LNCaP clone FGC (cell line): ENCODE measurements around the gene LUC7L.

Experiments used
- DNase-seq: peaks from one replicate; pipeline ENCODE4 v3.0.0-alpha.2; 2011; ENCODE audit warnings: low read depth
- H3K4me3 ChIP-seq: 2 replicates; pipeline ENCODE4 v1.5.1; 2011; ENCODE audit warnings: mild to moderate bottlenecking, low read depth, low read length, control low read depth
- TF ChIP-seq, protein P1 (sequence below): IDR thresholded peaks from 2 replicates; pipeline ENCODE4 v1.5.1; 2012; ENCODE audit warnings: mild to moderate bottlenecking; ENCODE audit not compliant: control insufficient read depth, insufficient read depth; ENCODE audit errors: extremely low read depth

The LUC7L gene

GRCh38 chr16:192686-193085 is 36.6 kb downstream of the LUC7L start:
- no peak for DNase-seq
- TF ChIP-seq, protein P1, sequence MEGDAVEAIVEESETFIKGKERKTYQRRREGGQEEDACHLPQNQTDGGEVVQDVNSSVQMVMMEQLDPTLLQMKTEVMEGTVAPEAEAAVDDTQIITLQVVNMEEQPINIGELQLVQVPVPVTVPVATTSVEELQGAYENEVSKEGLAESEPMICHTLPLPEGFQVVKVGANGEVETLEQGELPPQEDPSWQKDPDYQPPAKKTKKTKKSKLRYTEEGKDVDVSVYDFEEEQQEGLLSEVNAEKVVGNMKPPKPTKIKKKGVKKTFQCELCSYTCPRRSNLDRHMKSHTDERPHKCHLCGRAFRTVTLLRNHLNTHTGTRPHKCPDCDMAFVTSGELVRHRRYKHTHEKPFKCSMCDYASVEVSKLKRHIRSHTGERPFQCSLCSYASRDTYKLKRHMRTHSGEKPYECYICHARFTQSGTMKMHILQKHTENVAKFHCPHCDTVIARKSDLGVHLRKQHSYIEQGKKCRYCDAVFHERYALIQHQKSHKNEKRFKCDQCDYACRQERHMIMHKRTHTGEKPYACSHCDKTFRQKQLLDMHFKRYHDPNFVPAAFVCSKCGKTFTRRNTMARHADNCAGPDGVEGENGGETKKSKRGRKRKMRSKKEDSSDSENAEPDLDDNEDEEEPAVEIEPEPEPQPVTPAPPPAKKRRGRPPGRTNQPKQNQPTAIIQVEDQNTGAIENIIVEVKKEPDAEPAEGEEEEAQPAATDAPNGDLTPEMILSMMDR, result no peak
- no peak overlapping the region for H3K4me3 ChIP-seq

DNA sequence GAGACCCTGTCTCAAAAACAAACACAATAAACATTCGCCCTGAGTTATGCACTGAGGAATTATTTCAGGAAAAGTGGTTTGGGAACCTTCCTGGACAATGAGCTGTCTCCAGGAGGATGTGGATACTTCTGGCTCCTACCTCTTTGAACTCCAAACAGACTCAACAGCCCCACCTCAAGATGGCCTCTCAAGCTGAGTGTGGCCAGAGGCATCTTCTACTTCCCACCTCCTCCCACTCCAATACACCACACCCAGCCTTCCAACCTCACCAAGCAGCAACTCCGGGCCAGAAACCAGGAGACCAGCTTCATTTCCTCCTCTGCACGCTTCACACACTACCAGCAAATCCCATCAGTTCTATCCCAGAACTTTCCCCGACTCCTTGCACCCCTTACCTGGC is 37.4 kb downstream of the LUC7L start:
- TF ChIP-seq, protein P1, result no peak
- no peak for DNase-seq
- H3K4me3 ChIP-seq, result no peak overlapping the region

DNA sequence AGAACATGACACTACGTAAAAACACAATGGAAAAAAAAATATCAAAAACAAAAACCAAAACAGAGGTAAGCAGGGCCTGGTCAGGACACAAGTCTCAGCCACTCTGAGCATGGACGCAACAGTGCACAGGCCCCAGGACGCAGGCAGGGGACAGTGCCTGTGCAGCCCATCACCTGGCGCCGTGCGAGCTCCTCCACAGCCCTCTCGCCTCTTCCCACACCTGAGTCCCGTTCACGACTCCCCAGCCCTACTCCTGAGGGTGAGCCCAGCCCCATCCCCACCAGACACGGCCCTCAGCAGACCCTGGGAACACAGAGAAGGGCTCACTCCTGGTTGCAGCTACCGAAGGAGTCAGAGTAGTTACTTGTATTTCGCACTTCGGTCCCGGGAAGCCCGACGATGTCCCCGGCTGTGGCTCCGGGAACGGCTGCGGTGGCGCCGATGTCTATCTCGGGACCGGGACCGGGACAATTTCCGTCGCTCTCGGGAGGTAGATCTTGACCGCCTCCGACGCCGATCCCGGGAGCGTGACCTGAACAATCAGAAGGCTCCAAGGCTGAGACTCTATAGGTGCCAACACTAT is 39.6 kb downstream of the LUC7L start:
- TF ChIP-seq, protein P1, result no peak
- H3K4me3 ChIP-seq, result no peak overlapping the region
- DNase-seq, result no peak

GRCh38 chr16:188674-189073 is 40.6 kb downstream of the LUC7L start:
- DNase-seq, result no peak
- no peak overlapping the region for H3K4me3 ChIP-seq
- TF ChIP-seq, protein P1, result peak; percentile 41

- no peak overlapping the region for H3K4me3 ChIP-seq
- TF ChIP-seq, protein P1, result no peak
- DNase-seq, result no peak
Observed at GRCh38 chr16:187330-187729, 41.9 kb downstream of the LUC7L start.

GRCh38 chr16:185691-186090 is 43.6 kb downstream of the LUC7L start:
- H3K4me3 ChIP-seq, result no peak overlapping the region
- TF ChIP-seq, protein P1, result no peak
- no peak for DNase-seq

- no peak for DNase-seq
- H3K4me3 ChIP-seq, result no peak overlapping the region
- TF ChIP-seq, protein P1, result no peak
Observed at GRCh38 chr16:185213-185612, 44.0 kb downstream of the LUC7L start.
